ENCODE measurements around the gene GRAP2.
A peak's percentile ranks its signal among the peaks of the same experiment; 100 is the strongest.

The GRAP2 gene

GRCh38 chr22:39925273-39925672 lies 24.4 kb downstream of the GRAP2 start:
- no peak for DNase-seq (ENCODE audit: low read depth)

GRCh38 chr22:39925909-39926679 lies 25.2 kb downstream of the GRAP2 start:
- DNase-seq (ENCODE audit: low read depth) = no peak

GRCh38 chr22:39926753-39927152 lies 25.9 kb downstream of the GRAP2 start:
- no peak for DNase-seq (ENCODE audit: low read depth)

GRCh38 chr22:39927544-39927943 lies 26.7 kb downstream of the GRAP2 start:
- no peak for DNase-seq (ENCODE audit: low read depth)

- no peak for DNase-seq (ENCODE audit: low read depth)
Observed at GRCh38 chr22:39928536-39929520, 27.9 kb downstream of the GRAP2 start.

- no peak for DNase-seq (ENCODE audit: low read depth)
Observed at GRCh38 chr22:39931251-39931650, 30.4 kb downstream of the GRAP2 start.

- DNase-seq (ENCODE audit: low read depth) = no peak
Observed at GRCh38 chr22:39932166-39932565, 31.3 kb downstream of the GRAP2 start.

GRCh38 chr22:39932918-39933649 lies 32.2 kb downstream of the GRAP2 start:
- DNase-seq (ENCODE audit: low read depth) = peak; percentile 38

- no peak for DNase-seq (ENCODE audit: low read depth)
Observed at GRCh38 chr22:39933741-39934140, 32.9 kb downstream of the GRAP2 start.

GRCh38 chr22:39935116-39935515 lies 34.2 kb downstream of the GRAP2 start:
- no peak for DNase-seq (ENCODE audit: low read depth)

- no peak for DNase-seq (ENCODE audit: low read depth)
Observed at GRCh38 chr22:39935612-39936011, 34.7 kb downstream of the GRAP2 start.

GRCh38 chr22:39936523-39937145 lies 35.8 kb downstream of the GRAP2 start:
- no peak for DNase-seq (ENCODE audit: low read depth)

- no peak for DNase-seq (ENCODE audit: low read depth)
Observed at GRCh38 chr22:39937906-39938305, 37.0 kb downstream of the GRAP2 start.

GRCh38 chr22:39938509-39939111 lies 37.7 kb downstream of the GRAP2 start:
- DNase-seq (ENCODE audit: low read depth) = no peak

GRCh38 chr22:39939830-39940229 lies 38.9 kb downstream of the GRAP2 start:
- no peak for DNase-seq (ENCODE audit: low read depth)

- no peak for DNase-seq (ENCODE audit: low read depth)
Observed at GRCh38 chr22:39940757-39941305, 39.9 kb downstream of the GRAP2 start.

- DNase-seq (ENCODE audit: low read depth) = no peak
Observed at GRCh38 chr22:39941601-39942000, 40.7 kb downstream of the GRAP2 start.

- DNase-seq (ENCODE audit: low read depth) = no peak
Observed at GRCh38 chr22:39942439-39943230, 41.8 kb downstream of the GRAP2 start.

- no peak for DNase-seq (ENCODE audit: low read depth)
Observed at GRCh38 chr22:39943337-39943736, 42.5 kb downstream of the GRAP2 start.
